Left renal pelvis (tissue), 4 donors: ENCODE measurements around the gene HSPA9. TPM values are rescaled to one million over a fixed set of nuclear protein-coding genes. Genes with fewer than 3 reads are reported as not detected.
"Not testable (repeated sequence)": the region's sequence is repeated elsewhere in the genome, so short reads cannot be mapped to it uniquely, and the experiment has no call there.

ENCODE experiments used
- DNase-seq, 4 donors: peaks; one replicate each; pipeline ENCODE4 v3.0.0-alpha.2; 2013; ENCODE audit warnings: low read depth in 4 of 4, low spot score in 3 of 4
- polyA plus RNA-seq, 4 donors: library from polyadenylated mRNA; unstranded; fragments of 120-200 nt; gene quantifications; one replicate each; pipeline ENCODE4 v1.2.1, GENCODE V29; 2013; ENCODE audit not compliant: insufficient read length in 4 of 4

HSPA9 gene
- polyA plus RNA-seq, 4 donors: 172 to 362 (median 318) TPM

- DNase-seq: no peak
Measured at GRCh38 chr5:138536215-138536614, 39.0 kb downstream of the HSPA9 start.

- DNase-seq: no peak
Measured at GRCh38 chr5:138533973-138534941, 40.9 kb downstream of the HSPA9 start.

- no peak for DNase-seq
Measured at GRCh38 chr5:138529812-138530211, 45.4 kb downstream of the HSPA9 start.

- DNase-seq: no peak
Measured at GRCh38 chr5:138528744-138529469, 46.3 kb downstream of the HSPA9 start.

- no peak for DNase-seq
Measured at GRCh38 chr5:138528208-138528607, 47.0 kb downstream of the HSPA9 start.

GRCh38 chr5:138527170-138527569, 48.0 kb downstream of the HSPA9 start:
- DNase-seq: no peak

- no peak for DNase-seq
Measured at GRCh38 chr5:138523406-138523805, 51.8 kb downstream of the HSPA9 start.

GRCh38 chr5:138520971-138521370, 54.2 kb downstream of the HSPA9 start:
- DNase-seq: no peak

- DNase-seq: no peak
Measured at GRCh38 chr5:138517437-138517836, 57.8 kb downstream of the HSPA9 start.

GRCh38 chr5:138515556-138516245, 59.5 kb downstream of the HSPA9 start:
- DNase-seq: no peak

GRCh38 chr5:138514021-138514420, 61.2 kb downstream of the HSPA9 start:
- no peak for DNase-seq

GRCh38 chr5:138508958-138509357, 66.2 kb downstream of the HSPA9 start:
- DNase-seq: no peak

GRCh38 chr5:138507485-138507884, 67.7 kb downstream of the HSPA9 start:
- not testable (repeated sequence) for DNase-seq

- no peak for DNase-seq
Measured at GRCh38 chr5:138506370-138507306, 68.6 kb downstream of the HSPA9 start.

- DNase-seq: no peak
Measured at GRCh38 chr5:138504799-138505198, 70.4 kb downstream of the HSPA9 start.

Other genes with a start within 250 kb of the HSPA9 start
- 1 to 10 TPM; 6.5 to 8.0 (median 7.2) TPM for gene CDC25C, start 243.6 kb downstream of the HSPA9 start, polyA plus RNA-seq
- gene FAM53C, start 237.1 kb downstream of the HSPA9 start, polyA plus RNA-seq: 10 to 100 TPM; 28.6 to 35.2 (median 32.4) TPM
- 100 to 1,000 TPM in 1 of 4 donors, 10 to 100 TPM in 3; 67.9 to 103 (median 89.4) TPM for gene KDM3B, start 222.7 kb downstream of the HSPA9 start, polyA plus RNA-seq
- 10 to 100 TPM in 3 of 4 donors, 1 to 10 TPM in 1; 8.9 to 12.3 (median 10.7) TPM for gene REEP2, start 136.3 kb downstream of the HSPA9 start, polyA plus RNA-seq
- gene EGR1, start 109.9 kb downstream of the HSPA9 start, polyA plus RNA-seq: 1,000 to 10,000 TPM in 1 of 4 donors, 10 to 100 TPM in 3; 35.2 to 2,794 (median 56.3) TPM
- gene ETF1, start 32.2 kb downstream of the HSPA9 start, polyA plus RNA-seq: 10 to 100 TPM; 54.1 to 82.0 (median 79.6) TPM
- gene CTNNA1, start 178.0 kb upstream of the HSPA9 start, polyA plus RNA-seq: 100 to 1,000 TPM; 301 to 428 (median 405) TPM